Measurements from ENCODE around the gene THYN1.

Gene THYN1

DNA sequence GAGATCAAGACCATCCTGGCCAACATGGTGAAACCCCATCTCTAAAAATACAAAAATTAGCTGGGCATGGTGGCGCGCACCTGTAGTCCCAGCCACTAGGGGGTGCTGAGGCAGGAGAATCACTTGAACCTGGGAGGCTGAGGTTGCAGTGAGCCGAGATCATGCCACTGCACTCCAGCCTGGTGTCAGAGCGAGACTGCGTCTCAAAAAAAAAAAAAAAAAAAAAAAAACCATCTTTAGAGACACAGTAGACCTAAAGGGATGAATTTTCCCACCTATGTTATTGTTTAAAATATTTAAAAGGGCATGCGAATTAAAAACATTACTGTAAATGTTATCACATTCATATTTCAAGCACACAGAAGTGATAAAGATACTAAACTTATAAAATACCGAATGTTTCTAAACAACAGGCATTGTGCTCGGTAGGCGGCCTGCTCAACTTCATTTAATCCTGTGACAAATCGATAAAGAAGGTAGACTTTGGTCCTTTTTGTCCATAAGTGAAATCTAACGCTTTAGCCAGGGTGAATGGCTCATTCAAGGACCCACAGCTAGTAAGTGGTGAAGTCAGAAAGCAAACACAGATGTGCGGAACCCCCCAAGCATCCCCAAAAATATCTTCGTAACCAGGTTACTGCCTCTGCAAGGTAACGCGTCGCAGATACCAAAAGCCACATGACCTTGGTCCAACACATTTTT lies 45.5 kb downstream of the THYN1 start:
- DNase-seq: no peak

- DNase-seq: no peak
These were observed 47.0 kb downstream of the THYN1 start for GRCh38 chr11:134206185-134206584.

GRCh38 chr11:134205729-134206128 lies 47.4 kb downstream of the THYN1 start:
- no peak for DNase-seq

- no peak for DNase-seq
These were observed 50.5 kb downstream of the THYN1 start for GRCh38 chr11:134202661-134203060.

GRCh38 chr11:134200688-134201087 lies 52.5 kb downstream of the THYN1 start:
- no peak for DNase-seq

DNA sequence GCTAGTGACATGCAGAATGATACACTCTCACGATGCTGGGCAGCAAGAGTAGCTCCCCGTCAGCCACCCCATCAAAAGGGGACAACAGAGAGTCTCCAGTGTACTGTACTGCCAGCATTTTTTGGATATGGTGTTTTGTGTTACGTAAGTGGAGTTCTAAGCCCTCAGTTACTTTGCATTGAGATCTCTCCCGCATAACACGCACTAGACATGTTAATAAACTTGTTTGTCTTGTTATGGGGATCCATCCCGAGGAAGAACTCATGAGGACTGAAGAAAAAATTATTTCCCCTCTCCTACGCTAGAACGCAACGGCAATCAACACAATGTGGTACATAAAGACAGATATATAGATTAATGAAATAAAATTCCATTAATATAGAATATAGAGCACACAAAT lies 53.6 kb downstream of the THYN1 start:
- DNase-seq: no peak

Measured in NCI-H2029 treated with DMSO at 0.1 percent for 48 hours (cell line).